K562 treated with DMSO at 1 percent for 24 hours (cell line): Measurements from ENCODE around the gene NFILZ. TPM values are rescaled to one million over a fixed set of nuclear protein-coding genes. Genes with fewer than 3 reads are reported as not detected.

Experiments
- total RNA-seq: library from RNA; unstranded; fragments of 300-600 nt; gene quantifications from 2 replicates; pipeline ENCODE4 v1.2.3, GENCODE V29; 2022; ENCODE audit warnings: low read depth; ENCODE audit not compliant: insufficient read depth

The NFILZ gene
- not detected in 2 replicates for total RNA-seq

GRCh38 chr19:8629996-8630683, at the start of gene NFILZ:
TSS of gene NFILZ (plus strand) at chr19:8630633. CDS start at chr19:8676766, 46,133 bp downstream.

GRCh38 chr19:8610041-8610935, 20.1 kb upstream of the NFILZ start, which contains the start of gene ADAMTS10:
TSS of gene ADAMTS10 (minus strand) at chr19:8610715. CDS start at chr19:8605710, 5,005 bp downstream.

Other genes starting within 250 kb of the NFILZ start
- gene RAB11B, start 240.3 kb upstream of the NFILZ start, total RNA-seq: 141 and 162 TPM in 2 replicates
- gene MARCHF2, start 217.3 kb upstream of the NFILZ start, total RNA-seq: 47.1 and 48.6 TPM in 2 replicates
- gene HNRNPM, start 185.7 kb upstream of the NFILZ start, total RNA-seq: 466 and 500 TPM in 2 replicates
- gene PRAM1, start 128.0 kb upstream of the NFILZ start, total RNA-seq: 0.09 and 0.38 TPM in 2 replicates
- gene ZNF414, start 116.5 kb upstream of the NFILZ start, total RNA-seq: 19.0 and 22.5 TPM in 2 replicates
- 65.8 and 68.7 TPM in 2 replicates for gene MYO1F, start 53.2 kb upstream of the NFILZ start, total RNA-seq
- gene ADAMTS10, start 19.9 kb upstream of the NFILZ start, total RNA-seq: 0.54 and 1.00 TPM in 2 replicates
- gene ACTL9, start 68.2 kb downstream of the NFILZ start, total RNA-seq: 0.41 TPM in 1 of 2 replicates, not detected in the other
- not detected in 2 replicates for gene OR2Z1, start 91.0 kb downstream of the NFILZ start, total RNA-seq
- gene ZNF558, start 201.7 kb downstream of the NFILZ start, total RNA-seq: 12.4 and 14.8 TPM in 2 replicates
- not detected in 2 replicates for gene MBD3L1, start 201.7 kb downstream of the NFILZ start, total RNA-seq